Urothelium cell line (cell line): ENCODE data around the gene LMOD2.

Source experiments
- DNase-seq: peaks from one replicate; pipeline ENCODE4 v3.0.0; 2011; ENCODE audit warnings: low spot score, mixed read lengths
- FAIRE-seq: peaks from 2 replicates; lab custom pipeline; 2011; peaks lifted over from hg19 to GRCh38; lab: Jason Lieb, UNC

LMOD2 gene

GRCh38 chr7:123666492-123666891, 10.8 kb downstream of the LMOD2 start:
- DNase-seq (no peak), FAIRE-seq (no peak)

- no peak for DNase-seq
- no peak for FAIRE-seq
Measured at GRCh38 chr7:123669485-123669884, 13.8 kb downstream of the LMOD2 start.

- DNase-seq = no peak
- FAIRE-seq = no peak
Measured at GRCh38 chr7:123673137-123673732, 17.6 kb downstream of the LMOD2 start.

- no peak for FAIRE-seq
- no peak for DNase-seq
Measured at GRCh38 chr7:123673752-123674398, 18.2 kb downstream of the LMOD2 start.

GRCh38 chr7:123674399-123675180, 18.9 kb downstream of the LMOD2 start:
- no peak for FAIRE-seq
- DNase-seq = no peak

- FAIRE-seq (no peak), DNase-seq (no peak)
Measured at GRCh38 chr7:123675181-123675473, 19.5 kb downstream of the LMOD2 start.

GRCh38 chr7:123677061-123677715, 21.5 kb downstream of the LMOD2 start:
- no peak for DNase-seq
- no peak for FAIRE-seq

- FAIRE-seq = no peak
- DNase-seq = no peak
Measured at GRCh38 chr7:123679614-123680013, 23.9 kb downstream of the LMOD2 start.

- no peak for DNase-seq
- FAIRE-seq = no peak
Measured at GRCh38 chr7:123680580-123680979, 24.9 kb downstream of the LMOD2 start.

GRCh38 chr7:123681561-123681960, 25.9 kb downstream of the LMOD2 start:
- DNase-seq (no peak), FAIRE-seq (no peak)

GRCh38 chr7:123682690-123683089, 27.0 kb downstream of the LMOD2 start:
- FAIRE-seq (no peak), DNase-seq (peak; percentile 2)

- FAIRE-seq = no peak
- DNase-seq = no peak
Measured at GRCh38 chr7:123687161-123687560, 31.5 kb downstream of the LMOD2 start.

- no peak for DNase-seq
- FAIRE-seq = no peak
Measured at GRCh38 chr7:123687727-123688126, 32.1 kb downstream of the LMOD2 start.

- FAIRE-seq = no peak
- no peak for DNase-seq
Measured at GRCh38 chr7:123689250-123689649, 33.6 kb downstream of the LMOD2 start.

- FAIRE-seq (no peak), DNase-seq (no peak)
Measured at GRCh38 chr7:123690550-123690949, 34.9 kb downstream of the LMOD2 start.

- FAIRE-seq = no peak
- no peak for DNase-seq
Measured at GRCh38 chr7:123692471-123692877, 36.8 kb downstream of the LMOD2 start.

- FAIRE-seq (no peak), DNase-seq (no peak)
Measured at GRCh38 chr7:123695944-123696677, 40.4 kb downstream of the LMOD2 start.

- no peak for DNase-seq
- no peak for FAIRE-seq
Measured at GRCh38 chr7:123705211-123705901, 49.7 kb downstream of the LMOD2 start.

- no peak for DNase-seq
- FAIRE-seq = no peak
Measured at GRCh38 chr7:123709525-123709924, 53.9 kb downstream of the LMOD2 start.

- DNase-seq = no peak
- FAIRE-seq = no peak
Measured at GRCh38 chr7:123710683-123711082, 55.0 kb downstream of the LMOD2 start.
